Stimulated activated CD8-positive, alpha-beta memory T cell treated with anti-CD3 and anti-CD28 coated beads, Interleukin-2, amount 100 ng/mL, for 1 hour (primary cell): Measurements from ENCODE around the gene DUSP1.
"Not testable (repeated sequence)": the region's sequence is repeated elsewhere in the genome, so short reads cannot be mapped to it uniquely, and the experiment has no call there.

Experiments used
- DNase-seq, 2 donors: peaks; one replicate each; pipeline ENCODE4 v3.0.0-alpha.2; 2020; ENCODE audit warnings: low read depth in 2 of 2

The DUSP1 gene

DNA sequence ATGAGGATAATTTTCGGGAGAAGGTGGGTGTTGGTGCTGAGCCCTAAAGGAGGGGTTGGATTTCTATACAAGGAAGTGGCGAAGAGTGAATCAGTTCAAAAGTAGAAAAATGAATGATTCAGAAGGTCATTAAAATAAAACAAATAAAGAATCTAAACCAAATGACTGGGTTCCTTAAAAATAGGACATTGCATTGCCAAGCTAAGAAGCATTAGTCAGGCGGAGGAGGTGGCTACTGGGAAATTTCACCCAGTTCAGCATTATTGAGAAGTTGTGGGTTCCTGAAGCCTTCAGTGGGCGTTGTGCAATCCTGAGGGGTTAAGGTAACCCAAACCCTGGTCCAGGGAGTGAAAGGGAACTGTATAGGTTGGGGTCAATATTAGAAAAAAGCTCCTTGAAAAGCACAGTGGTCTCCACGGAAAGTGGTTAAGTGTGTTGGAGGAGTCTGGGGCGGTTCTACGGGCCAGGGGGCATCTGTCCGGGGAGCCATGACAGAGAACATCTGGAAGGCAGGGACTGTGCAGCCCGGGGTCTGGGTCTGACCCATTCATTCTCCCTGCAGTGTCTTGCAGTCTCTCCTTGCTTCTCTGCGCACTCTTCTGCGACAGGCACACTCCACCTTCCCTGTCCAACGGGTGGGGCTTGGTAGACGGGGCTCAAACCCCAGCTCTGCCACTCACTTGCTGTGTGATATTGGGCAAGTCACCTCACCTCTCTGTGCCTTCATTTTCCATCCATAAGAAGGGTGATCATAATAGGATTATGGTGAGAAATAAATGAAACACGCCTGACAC, 27.6 kb upstream of the DUSP1 start:
- no peak for DNase-seq

DNA sequence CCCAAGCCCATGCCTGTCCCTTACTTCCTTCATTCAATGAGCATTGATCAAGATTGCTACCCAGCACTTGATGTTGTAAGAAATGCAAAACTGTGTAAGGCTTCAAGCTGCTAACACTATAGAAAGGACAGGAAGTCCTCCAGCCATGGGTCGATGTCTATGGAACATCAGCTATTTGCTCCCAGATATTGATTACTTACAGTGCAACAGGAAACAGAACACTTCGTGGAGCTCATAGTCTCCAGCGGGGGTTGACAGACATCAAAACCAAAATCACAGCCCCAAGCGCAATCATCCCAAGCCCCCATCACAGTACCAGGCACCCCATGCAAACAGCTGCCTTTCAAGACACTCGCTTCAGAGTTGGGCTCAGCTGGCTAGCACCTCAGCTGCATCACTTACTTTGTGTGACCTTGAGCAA, 26.8 kb upstream of the DUSP1 start:
- DNase-seq: no peak

DNA sequence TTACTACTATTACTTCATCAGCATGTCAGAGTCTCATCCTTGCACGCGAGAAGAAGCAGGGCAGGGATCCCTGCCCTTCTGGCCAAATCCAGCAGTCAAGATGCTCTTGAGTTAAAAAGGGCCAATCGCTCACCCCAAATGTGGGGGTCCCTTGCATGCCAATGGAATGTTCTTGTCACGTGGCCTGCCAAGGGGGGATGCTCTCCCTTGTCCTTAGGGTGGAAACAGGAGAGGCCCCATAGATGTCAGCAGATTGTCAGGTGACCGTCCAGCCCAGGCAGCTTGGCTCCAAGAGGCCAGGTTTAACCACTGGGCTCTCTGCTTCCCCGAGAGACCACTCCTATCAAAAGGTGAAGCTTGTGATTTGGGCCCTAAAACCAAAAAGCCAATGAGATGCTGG, 25.3 kb upstream of the DUSP1 start:
- no peak for DNase-seq

DNA sequence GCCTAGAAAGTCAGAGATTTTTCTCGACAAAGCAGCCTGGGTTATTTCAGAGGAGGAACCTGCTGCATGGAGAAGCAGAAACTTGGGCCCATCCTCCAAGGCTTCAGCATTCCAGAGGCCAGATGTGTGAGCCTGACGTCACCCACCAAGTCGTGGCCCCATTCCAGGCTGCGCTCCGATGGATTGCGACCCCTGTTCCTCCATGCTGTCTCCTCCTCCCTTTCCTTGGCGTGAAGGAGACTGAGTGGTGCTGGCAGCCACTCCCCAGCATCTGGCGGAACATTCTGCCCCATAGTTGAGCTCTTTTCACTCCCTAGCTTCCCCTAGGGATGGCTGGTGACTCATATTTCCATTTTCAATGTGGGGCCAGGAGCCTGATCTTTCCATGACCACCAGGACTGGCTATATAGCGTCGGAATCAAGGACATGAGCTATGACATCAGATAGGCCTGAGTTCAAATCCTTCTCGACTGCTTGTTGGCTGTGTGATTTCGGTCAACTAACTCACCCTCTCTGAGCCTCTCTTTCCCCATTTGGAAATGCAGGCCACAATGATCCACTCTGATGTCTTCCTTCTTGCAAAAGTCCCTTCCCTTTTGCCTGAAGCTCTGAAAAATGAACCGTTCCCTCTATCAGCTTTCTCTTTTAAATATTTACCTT, 24.5 kb upstream of the DUSP1 start:
- DNase-seq: no peak

DNA sequence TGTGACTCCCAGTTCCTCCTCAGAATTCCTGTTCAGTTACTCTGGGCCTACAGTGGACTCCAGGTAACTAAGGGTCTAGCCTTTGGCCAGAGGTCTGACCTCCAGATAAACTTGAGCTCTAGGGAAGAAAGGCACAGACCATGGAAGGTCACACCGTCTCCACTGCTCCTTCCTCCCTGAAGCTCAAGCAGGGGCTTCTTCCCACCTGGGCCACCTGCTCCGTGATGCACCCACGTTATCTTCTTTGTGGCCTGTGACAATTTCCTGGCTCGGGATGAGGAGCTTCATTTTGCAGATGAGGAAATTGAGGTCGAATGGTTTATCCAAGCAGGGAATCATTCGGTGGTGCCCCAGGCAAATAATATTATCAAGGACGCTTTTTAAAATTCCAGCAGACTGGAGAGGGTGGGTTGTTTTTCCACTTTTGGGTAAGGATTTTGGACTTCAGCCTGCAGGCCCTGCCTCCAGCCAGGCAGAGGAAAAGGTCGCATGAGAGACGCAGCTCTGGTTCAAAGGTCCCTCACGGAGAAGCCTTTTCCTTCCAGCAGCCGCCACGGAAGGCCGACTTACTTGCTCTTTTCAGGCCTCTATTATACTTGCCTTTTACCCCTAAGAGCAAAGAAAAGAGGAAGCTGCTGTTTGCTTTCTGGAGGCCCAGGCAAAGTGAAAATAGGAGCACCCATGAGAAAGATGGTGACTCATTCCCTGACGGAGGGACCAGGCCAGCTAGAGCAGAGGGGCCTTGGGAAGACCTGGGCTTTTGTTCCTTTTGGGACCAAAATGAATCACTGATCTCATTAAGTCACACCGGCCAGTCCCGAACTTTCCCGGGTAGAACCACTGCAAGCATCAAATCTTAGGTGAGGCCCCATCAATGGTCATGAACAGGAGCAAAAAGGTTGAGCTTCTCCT, 22.8 kb upstream of the DUSP1 start:
- no peak for DNase-seq

DNA sequence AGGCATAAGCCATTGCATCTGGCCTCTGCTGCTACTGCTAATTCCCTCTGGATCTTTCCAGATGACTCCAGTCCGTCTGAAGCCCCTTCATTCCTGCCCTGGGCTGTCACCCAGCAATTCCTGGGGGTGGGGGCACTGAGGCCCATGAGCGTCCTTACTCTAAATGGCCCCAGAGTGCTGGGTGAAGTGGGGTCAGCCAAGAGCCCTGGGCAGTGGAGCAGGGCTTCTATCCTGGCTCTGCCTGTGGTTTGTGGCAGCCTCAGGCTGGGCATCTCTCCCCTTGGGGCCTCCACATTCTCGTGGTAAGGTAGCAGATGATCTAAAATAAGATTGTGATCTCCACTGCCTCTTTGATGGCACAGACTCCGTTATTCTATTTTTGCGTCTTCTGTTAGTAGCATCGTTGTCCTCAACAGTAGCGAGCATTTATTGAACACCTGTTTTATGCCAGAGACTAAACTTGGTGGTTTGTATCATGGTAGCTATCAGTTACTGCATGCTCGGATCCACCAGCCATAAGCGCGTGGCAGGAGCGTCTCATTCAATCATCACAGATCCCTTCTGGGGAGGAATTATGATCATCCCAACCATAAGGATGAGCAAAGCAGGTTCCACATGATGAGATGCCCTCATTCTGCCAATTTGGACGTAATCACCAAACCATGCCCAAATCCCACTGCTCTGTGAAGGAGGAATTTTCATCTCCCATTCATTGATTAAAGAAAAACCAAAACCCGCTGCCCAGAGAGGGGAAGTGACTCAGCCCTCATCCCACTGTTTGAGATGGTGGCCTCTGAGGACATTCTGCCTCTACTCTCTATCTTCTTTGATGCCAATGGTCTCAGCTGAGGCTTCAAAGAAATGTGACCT, 21.9 kb upstream of the DUSP1 start:
- no peak for DNase-seq

DNA sequence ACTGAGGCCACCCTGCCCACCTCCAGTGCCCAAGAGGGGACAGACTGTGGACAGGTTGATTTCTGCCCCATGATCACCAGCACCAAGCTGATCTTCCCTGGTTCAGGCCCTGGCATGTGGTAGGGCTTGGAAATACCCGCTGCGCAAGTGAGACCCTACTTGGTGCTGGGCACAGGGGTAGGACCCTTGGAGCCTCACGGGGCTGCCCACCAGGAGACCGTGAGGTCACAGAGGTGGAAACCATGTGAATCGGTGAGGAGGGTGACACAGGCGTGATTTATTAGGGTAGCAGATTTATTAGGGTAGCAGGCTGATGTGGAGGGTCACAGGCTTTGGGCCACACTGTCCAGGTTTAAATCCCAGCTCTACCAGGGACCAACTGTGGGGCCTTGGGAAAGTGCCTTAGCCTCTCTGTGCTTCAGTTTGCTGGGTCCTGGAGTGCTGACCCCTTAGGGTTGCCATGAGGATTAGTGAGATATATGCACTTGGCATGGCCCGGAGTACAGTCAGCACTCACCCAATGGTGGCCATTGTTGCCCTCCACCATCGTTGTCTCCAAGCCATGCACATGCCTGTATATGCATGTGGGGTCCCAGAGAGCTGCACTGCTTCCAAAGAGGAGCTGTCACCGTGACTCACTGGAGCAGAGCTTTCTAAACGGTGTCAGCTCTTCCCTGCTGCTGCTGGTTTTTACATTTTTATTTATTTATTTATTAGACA, 20.9 kb upstream of the DUSP1 start:
- no peak for DNase-seq

DNA sequence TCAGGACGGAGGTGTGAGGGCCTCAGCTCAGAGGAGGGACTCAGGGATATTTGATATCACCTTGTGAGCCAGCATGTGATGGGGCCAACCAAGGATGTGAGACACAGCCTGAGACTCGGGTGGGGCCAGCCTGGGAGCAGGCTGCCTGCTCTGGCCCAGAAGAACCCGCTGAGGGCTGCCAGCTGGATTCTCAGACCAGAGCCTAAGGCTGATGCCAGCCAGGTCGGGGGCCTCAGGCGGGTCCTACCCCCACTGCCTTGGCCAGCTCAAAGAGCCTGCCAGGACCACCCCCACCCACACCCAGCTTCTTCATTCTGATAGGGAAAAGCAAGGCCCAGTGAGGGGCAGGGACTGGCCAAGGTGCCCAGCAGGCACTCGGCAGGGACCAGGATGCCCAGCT, 20.3 kb upstream of the DUSP1 start:
- no peak for DNase-seq

DNA sequence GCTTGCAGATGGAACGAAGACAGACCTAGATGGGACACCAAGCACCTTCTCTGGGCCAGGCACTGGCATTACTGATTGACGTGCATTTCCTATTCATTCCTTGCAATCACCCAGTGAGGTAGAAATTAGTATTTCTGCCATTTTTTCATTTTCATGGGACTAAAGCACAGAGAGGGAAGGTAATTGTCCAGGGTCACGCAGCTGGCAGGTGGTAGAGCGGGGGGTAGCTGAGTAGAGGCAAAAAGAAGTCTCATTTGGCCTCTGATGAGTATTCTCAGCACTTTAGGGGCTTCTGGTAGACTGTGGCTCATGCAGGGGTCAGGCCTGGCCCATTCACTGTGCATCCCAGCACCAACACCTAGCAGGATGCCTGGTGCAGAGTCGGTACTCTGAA, 19.5 kb upstream of the DUSP1 start:
- DNase-seq: no peak

DNA sequence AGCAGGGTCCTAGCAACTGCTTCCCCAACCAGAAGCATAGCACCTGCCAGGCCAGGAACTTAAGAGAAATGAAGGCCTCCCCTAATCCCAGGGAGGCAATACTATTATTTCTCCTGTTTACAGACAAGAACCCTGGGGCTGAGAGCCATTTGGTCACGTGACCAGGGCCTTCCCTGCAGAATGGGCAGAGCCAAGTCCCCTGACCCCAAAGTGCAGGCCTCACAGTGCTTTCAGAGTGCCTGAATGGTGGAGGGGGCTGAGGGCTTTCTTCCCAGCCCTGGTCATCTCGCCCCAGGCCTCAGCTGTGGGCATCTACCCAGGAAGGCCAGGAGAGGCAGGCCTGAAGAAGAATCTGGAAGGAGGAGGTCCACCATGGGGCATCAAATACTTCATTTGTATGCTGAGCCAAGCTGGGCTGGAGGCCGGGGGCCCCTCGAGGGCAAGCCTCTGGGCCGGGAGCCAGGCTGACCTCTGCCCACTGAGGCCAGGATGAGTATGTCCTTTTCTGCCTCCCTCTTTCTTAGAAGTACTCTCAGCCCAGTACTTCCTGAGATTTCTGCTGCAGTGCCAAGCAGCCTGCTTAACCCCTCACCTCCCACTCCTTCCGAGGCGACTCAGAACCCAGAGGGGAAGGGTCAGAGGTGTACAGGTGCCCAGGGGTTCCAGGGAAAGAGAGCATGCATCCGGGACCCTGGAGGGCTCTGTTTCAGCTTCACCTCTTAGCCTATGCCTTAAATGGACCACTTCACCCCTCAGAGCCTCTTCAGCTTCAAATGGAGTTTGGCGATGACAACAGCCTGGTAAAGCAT, 18.9 kb upstream of the DUSP1 start:
- DNase-seq: no peak

DNA sequence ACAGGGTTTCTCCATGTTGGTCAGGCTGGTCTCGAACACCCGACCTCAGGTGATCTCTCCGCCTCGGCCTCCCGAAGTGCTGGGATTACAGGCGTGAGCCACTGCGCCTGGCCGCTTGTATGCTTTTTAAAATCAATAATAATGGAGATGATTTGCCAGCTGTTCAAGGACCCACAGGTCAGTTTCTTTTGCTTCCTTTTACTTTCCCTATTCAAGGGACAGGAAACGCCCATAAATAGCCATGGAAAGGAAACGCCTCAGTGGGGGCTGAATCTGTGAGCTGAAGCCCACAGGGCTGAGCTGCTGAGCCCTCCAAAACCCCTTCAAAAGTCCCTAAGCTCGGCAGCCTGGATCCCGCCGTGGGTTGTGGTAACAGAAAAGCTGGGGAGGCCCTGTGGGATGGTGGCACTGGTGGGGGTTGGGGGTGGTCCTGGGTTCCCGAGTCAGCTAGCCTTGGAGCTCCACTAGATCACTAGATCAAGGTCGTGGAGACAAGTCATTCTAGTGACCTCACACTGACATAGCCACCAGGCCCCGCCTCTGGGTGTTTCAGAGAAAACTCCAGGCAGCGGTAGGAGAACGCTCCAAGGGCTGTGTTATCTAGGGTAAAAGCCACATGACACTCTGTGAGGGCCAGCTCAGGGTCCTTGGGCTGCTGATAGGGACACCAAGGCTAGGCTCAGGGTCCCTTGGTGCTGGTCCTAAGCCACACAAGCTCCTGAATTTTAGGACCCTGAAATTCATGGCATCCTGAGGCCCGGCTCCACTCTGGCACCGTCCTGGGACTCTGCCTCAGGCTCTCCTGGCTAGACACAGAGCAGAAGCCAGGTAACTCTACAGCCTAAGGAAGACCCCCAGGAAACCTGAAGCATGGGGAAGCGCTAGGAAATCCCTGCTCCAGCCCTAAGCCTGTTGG, 18.0 kb upstream of the DUSP1 start:
- DNase-seq: no peak

DNA sequence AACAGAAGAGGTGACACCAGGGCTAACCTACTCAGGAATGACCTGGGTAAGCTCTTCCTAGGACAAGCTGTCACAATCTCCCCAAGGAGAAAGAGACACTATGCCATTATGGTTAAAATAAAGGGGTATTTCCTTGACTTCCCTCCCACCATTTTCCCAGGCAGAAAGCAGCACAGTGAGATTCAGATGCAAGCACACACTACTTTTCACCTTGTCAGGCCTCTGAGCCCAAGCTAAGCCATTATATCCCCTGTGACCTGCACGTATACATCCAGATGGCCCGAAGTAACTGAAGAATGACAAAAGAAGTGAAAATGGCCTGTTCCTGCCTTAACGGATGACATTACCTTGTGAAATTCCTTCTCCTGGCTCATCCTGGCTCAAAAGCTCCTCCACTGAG, 16.5 kb upstream of the DUSP1 start:
- DNase-seq: not testable (repeated sequence)

DNA sequence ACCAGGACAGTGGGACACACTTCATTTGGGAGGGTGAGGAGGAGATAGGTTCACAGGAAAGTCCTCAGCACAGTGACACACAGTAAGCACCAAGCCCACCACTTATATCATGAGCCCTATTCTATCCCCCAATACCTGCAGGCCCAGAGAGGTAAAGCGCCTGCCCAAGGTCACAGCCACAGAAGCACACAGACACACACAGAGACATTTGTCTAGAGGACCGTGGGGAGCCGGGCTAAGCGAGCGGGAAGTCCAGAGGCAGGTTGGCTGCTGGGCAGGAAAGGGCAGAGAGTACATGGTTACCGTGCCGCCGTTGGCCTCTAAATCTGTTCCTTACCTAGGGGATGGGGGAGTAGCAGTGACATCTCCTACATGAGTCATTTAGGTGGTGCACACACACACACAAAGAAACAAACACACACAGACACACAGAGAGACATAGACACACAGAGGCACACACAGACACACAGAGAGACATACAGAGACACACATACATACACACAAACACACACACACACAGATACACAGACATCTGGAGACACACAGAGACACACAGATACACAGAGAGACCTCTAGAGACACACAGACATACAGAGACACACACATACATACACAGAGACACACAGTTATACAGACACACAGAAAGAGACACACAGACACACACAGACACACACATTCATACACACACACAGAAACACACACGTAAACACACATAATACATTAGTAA, 15.9 kb upstream of the DUSP1 start:
- DNase-seq: no peak

DNA sequence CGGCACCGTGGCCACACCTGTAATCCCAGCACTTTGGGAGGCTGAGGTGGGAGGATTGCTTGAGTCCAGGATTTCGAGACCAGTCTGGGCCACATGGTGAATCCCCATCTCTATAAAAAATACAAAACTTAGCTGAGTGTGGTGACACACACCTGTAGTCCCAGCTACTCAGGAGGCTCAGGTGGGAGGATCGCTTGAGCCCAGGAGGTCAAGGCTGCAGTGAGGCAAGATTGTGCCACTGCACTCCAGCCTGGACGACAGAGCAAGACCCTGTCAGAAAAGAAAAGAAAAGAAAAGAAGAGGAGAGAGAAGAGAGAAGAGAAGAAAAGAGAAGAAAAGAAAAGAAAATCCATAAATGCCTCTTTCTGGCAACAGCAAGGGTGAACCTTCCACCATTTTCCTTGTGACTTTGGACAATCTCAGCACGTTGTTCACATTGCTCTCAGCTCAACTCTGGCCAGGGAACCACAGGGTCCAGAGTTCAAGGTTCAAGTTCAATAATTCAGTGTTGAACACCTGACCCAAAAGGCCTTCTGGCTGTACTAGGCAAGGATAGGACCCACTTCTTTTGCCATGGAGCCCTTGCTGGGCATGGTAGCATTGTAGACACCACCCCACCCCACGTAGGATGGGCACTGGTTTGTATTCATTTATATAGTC, 14.6 kb upstream of the DUSP1 start:
- DNase-seq: no peak

DNA sequence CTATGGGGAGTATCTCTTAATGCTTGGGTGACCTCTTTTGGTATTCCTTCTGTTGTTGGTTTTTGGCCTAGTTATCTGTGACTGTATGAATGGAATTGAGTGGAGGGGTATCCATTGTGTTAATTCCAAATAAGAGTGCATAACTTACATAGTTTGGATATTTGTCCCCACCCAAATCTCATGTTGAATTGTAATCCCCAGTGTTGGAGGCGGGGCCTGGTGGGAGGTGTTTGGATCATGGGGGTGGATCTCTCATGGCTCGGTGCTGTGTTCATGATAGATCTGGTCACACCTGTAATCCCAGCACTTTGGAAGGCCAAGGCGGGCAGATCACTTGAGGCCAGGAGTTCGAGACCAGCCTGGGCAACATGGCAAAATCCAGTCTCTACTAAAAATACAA, 13.2 kb upstream of the DUSP1 start:
- not testable (repeated sequence) for DNase-seq

DNA sequence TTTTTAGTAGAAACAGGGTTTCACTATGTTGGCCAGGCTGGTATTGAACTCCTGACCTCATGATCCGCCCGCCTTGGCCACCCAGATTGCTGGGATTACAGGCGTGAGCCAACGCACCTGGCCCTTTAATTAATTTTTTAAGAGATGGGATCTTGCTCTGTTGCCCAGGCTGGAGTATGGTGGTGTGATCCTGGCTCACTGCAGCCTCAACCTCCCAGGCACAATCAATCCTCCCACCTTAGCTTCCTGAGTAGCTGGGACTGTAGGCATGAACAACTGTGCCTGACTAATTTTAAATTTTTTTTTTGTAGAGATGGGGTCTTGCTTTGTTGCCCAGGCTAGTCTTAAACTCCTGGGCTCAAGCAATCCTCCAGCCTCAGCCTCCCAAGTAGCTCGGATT, 12.3 kb upstream of the DUSP1 start:
- DNase-seq: not testable (repeated sequence)

DNA sequence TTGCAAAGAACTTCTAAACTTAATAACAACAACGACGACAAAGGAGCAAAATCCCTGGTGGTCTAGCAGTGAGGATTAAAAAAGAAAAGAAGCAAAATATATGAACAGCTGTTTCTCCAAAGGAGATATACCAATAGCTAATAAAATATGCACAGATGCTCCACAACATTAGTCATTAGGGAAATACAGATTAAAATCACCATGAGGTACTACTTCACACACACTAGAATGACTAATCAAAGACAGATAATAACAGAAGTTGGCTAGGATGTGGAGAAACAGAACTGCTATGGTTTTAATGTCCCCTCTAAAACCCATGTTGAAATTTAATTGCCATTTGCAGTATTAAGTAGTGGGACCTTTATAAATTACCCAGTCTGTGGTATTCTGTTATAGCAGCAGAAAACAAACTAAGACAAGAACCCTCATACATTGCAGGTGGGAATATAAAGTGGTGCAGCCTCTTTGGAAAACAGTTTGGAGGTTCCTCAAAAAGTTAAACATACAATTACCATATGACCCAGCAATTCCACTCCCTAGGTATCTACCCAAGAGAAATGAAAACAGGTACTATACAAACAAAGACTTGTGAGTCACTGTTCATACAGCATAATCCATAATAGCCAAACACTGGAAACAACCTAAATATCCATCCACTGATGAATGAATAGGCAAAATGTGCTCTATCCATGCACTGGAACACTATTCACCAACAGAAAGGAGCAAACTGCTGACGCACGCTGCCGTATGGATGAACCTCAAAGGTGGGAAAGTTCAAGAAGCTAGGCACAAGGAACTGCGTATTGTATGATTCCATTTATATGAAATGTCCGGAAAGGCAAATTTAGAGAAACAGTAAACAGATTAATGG, 11.4 kb upstream of the DUSP1 start:
- no peak for DNase-seq
